ENCODE data around the gene TMEM238. TPM values are rescaled to one million over a fixed set of nuclear protein-coding genes. Genes with fewer than 3 reads are reported as not detected.

The TMEM238 gene
- total and polyA plus RNA-seq, 9 of the 15 experiments (the other 6 are each of a cell fraction or from before 2014, with no cell fraction given), result 0.18 to 5.1 (median 1.3) TPM; not detected in 4

GRCh38 chr19:55407800-55408532 is 23.9 kb upstream of the TMEM238 start (continued):
- no peak for TF ChIP-seq PRDM10 (IDR thresholded peaks at IDR 0.05; ENCODE audit: partially characterized antibody)
- no peak for TF ChIP-seq RFX7 (CRISPR knock-in tag; IDR thresholded peaks at IDR 0.05)
- TF ChIP-seq CREB3L1 (IDR thresholded peaks at IDR 0.05; ENCODE audit: borderline replicate concordance, low read depth), result peak; percentile 72; the same call in 1 of the 2 replicates
- no peak for TF ChIP-seq CEBPG (CRISPR knock-in tag; IDR thresholded peaks at IDR 0.05)
- no peak for TF ChIP-seq CEBPG (tag; conservative IDR thresholded peaks at IDR 0.05 in 1 of 2, IDR thresholded peaks at IDR 0.05 in 1 of 2)
- no peak for TF ChIP-seq ELK1 (CRISPR knock-in tag; IDR thresholded peaks at IDR 0.05)
- peak in 1 of 2 experiments; percentile 33; a peak in 1 of 4 replicates for TF ChIP-seq HDAC1 (IDR thresholded peaks at IDR 0.05)
- TF ChIP-seq TFAP4 (CRISPR knock-in tag; IDR thresholded peaks at IDR 0.05; ENCODE audit: borderline replicate concordance), result peak; percentile 91
- no peak for TF ChIP-seq DACH1 (IDR thresholded peaks at IDR 0.05; ENCODE audit: partially characterized antibody)
- no peak for TF ChIP-seq HNRNPK (IDR thresholded peaks at IDR 0.05; ENCODE audit: low read depth, low read length, poor library complexity, severe bottlenecking)
- TF ChIP-seq MTA1 (IDR thresholded peaks at IDR 0.05; ENCODE audit: borderline replicate concordance), result peak; percentile 85
- TF ChIP-seq MIER1 (IDR thresholded peaks at IDR 0.05; ENCODE audit: low read depth), result no peak
- TF ChIP-seq KDM5B (IDR thresholded peaks at IDR 0.05; ENCODE audit: insufficient replicate concordance, low read depth, low read length), result no peak
- no peak for TF ChIP-seq RBM15 (IDR thresholded peaks at IDR 0.05; ENCODE audit: insufficient read depth, low read length)
- peak; percentile 94 for TF ChIP-seq RAD51 (IDR thresholded peaks at IDR 0.05; ENCODE audit: borderline replicate concordance, low read depth)
- TF ChIP-seq CHD4 (IDR thresholded peaks at IDR 0.05; ENCODE audit: insufficient read depth, insufficient replicate concordance, low read depth, low read length, poor library complexity, severe bottlenecking), result no peak
- peak; percentile 95 for TF ChIP-seq USF2 (CRISPR knock-in tag; IDR thresholded peaks at IDR 0.05)
- peak; percentile 100 for TF ChIP-seq FOXM1 (IDR thresholded peaks at IDR 0.05; ENCODE audit: low read depth)
- peak; percentile 100 for TF ChIP-seq FOXM1 (CRISPR knock-in tag; IDR thresholded peaks at IDR 0.05; ENCODE audit: low read depth)

Data from K562 (cell line).